Right ventricle myocardium superior (tissue), 1 donor: ENCODE measurements around the gene PASK. TPM values are rescaled to one million over a fixed set of nuclear protein-coding genes. Genes with fewer than 3 reads are reported as not detected.

Experiments
- ATAC-seq: fragments of 200-7000 bp; cut with Tn5 transposase; one replicate; pipeline ENCODE4 v1.9.1; 2020; ENCODE audit warnings: mild to moderate bottlenecking; ENCODE audit not compliant: poor library complexity
- DNase-seq: peaks from one replicate; pipeline ENCODE4 v3.0.0-alpha.2; 2020
- intact Hi-C: fragments of 100-400 bp; cut with DNase I; formaldehyde crosslinking; loops from one replicate; pipeline ENCODE4 v1.11.2; 2022
- total RNA-seq: library from RNA; stranded (reverse); fragmentation: NEBNext Ultra II Directional; extraction: Animal tissue kit (Norgen Biotek cat#: 25700); gene quantifications from one replicate; pipeline ENCODE4 v1.2.1, GENCODE V29; 2021
- donor health status: DM: no; HTN: yes; CAD: no; lungs with severe emphysema.

Gene PASK
- total RNA-seq, 1 donor from 2014 or later, result 3.2 TPM

- ATAC-seq (no peak), DNase-seq (no peak)
- intact Hi-C loops, result no loop called here
Measured at GRCh38 chr2:241134711-241135110, 14.6 kb downstream of the PASK start.

- DNase-seq (no peak), ATAC-seq (no peak)
- intact Hi-C loops, result no loop called here
Measured at GRCh38 chr2:241133436-241133820, 15.8 kb downstream of the PASK start.

GRCh38 chr2:241132538-241133435 is 16.5 kb downstream of the PASK start:
- ATAC-seq (no peak), DNase-seq (no peak)
- intact Hi-C loops, result no loop called here

GRCh38 chr2:241131531-241131930 is 17.7 kb downstream of the PASK start:
- no peak for ATAC-seq
- intact Hi-C loops, result no loop called here

GRCh38 chr2:241130316-241130715 is 19.0 kb downstream of the PASK start:
- DNase-seq, result no peak
- intact Hi-C loops, result no loop called here
- no peak for ATAC-seq

More at GRCh38 chr2:241131531-241131930, 17.7 kb downstream of the PASK start:
- no peak for DNase-seq

GRCh38 chr2:241129086-241129871 is 20.0 kb downstream of the PASK start:
- intact Hi-C loops, result no loop called here
- ATAC-seq (no peak), DNase-seq (no peak)

- no peak for DNase-seq
- intact Hi-C loops, result no loop called here
- ATAC-seq, result no peak
Measured at GRCh38 chr2:241128266-241128665, 21.0 kb downstream of the PASK start.

- ATAC-seq (no peak), DNase-seq (no peak)
- intact Hi-C loops, result no loop called here
Measured at GRCh38 chr2:241126771-241127202, 22.5 kb downstream of the PASK start.

- ATAC-seq (no peak), DNase-seq (no peak)
- intact Hi-C loops, result no loop called here
Measured at GRCh38 chr2:241126201-241126611, 23.1 kb downstream of the PASK start.

- DNase-seq (no peak), ATAC-seq (no peak)
- intact Hi-C loops, result no loop called here
Measured at GRCh38 chr2:241125626-241126025, 23.6 kb downstream of the PASK start.

GRCh38 chr2:241123816-241124536 is 25.3 kb downstream of the PASK start:
- ATAC-seq (no peak), DNase-seq (no peak)
- intact Hi-C loops, result no loop called here

GRCh38 chr2:241122376-241123002 is 26.8 kb downstream of the PASK start:
- intact Hi-C loops, result no loop called here
- ATAC-seq, result no peak
- no peak for DNase-seq

- DNase-seq (no peak), ATAC-seq (no peak)
- intact Hi-C loops, result no loop called here
Measured at GRCh38 chr2:241121008-241121407, 28.3 kb downstream of the PASK start.

GRCh38 chr2:241120440-241120839 is 28.8 kb downstream of the PASK start:
- intact Hi-C loops, result no loop called here
- no peak for ATAC-seq
- DNase-seq, result no peak

- no peak for DNase-seq
- ATAC-seq, result no peak
- intact Hi-C loops, result no loop called here
Measured at GRCh38 chr2:241118737-241119505, 30.4 kb downstream of the PASK start.

- DNase-seq (no peak), ATAC-seq (no peak)
- intact Hi-C loops, result no loop called here
Measured at GRCh38 chr2:241116606-241117560, 32.4 kb downstream of the PASK start.

GRCh38 chr2:241115361-241115760 is 33.9 kb downstream of the PASK start:
- intact Hi-C loops, result no loop called here
- ATAC-seq (no peak), DNase-seq (no peak)
